ENCODE data around the gene SYT6. TPM values are rescaled to one million over a fixed set of nuclear protein-coding genes. Genes with fewer than 3 reads are reported as not detected.

The SYT6 gene
- total and polyA plus RNA-seq, 10 of the 15 experiments (the other 5 are each of a cell fraction or from before 2014, with no cell fraction given), result 0.05 to 0.39 TPM; not detected in 8

GRCh38 chr1:114137497-114137896 is 16.2 kb downstream of the SYT6 start:
- Histone ChIP-seq H3K27me3 (replicated peaks in 1 of 2; ENCODE audit: control insufficient read depth in 2 of 2, insufficient read depth in 2 of 2, low read length in 1 of 2) (peaks cover 2% of the 10 kb centered on the region in 2 experiments; a peak in 3 of 4 replicates), H4K20me1 (ENCODE audit: control insufficient read depth, insufficient read depth) (no peaks in the 10 kb centered on the region), H2AFZ (ENCODE audit: control insufficient read depth, low read depth, low read length) (no peak overlapping the region), H3K9me3 (replicated peaks; ENCODE audit: control insufficient read depth, insufficient read depth, low read length) (no peaks in the 10 kb centered on the region), H3K27ac (ENCODE audit: control insufficient read depth, insufficient read depth) (no peak overlapping the region), H3K4me3 (no peak overlapping the region), H3K9ac (ENCODE audit: control insufficient read depth, insufficient read depth, low read length) (no peak overlapping the region), H3K4me2 (ENCODE audit: control insufficient read depth, insufficient read depth) (no peak overlapping the region), H3K79me2 (ENCODE audit: control insufficient read depth, insufficient read depth, low read length) (no peaks in the 10 kb centered on the region), H3K4me1 (ENCODE audit: control insufficient read depth, insufficient read depth, low read length) (no peaks in the 10 kb centered on the region), H3K36me3 (ENCODE audit: control insufficient read depth in 2 of 2, insufficient read depth in 2 of 2, low read length in 1 of 2) (no peaks in the 10 kb centered on the region)
- in situ Hi-C loops (cut with MboI) (no loop called here), intact Hi-C loops (cut with micrococcal nuclease; ENCODE audit: unreplicated experiment) (no loop called here)
- POLR2A ChIA-PET, result no interaction called here
- CTCF ChIA-PET, result interaction anchor here (1.0 to 1.2 kb wide), 2 partner anchors 9 kb away, joined by 3 to 4 read pairs; no protein-coding TSS in a partner anchor
- RAD21 ChIA-PET (ENCODE audit: unreplicated experiment), result no interaction called here
- TF ChIP-seq, protein P1, sequence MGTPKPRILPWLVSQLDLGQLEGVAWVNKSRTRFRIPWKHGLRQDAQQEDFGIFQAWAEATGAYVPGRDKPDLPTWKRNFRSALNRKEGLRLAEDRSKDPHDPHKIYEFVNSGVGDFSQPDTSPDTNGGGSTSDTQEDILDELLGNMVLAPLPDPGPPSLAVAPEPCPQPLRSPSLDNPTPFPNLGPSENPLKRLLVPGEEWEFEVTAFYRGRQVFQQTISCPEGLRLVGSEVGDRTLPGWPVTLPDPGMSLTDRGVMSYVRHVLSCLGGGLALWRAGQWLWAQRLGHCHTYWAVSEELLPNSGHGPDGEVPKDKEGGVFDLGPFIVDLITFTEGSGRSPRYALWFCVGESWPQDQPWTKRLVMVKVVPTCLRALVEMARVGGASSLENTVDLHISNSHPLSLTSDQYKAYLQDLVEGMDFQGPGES (IDR thresholded peaks at IDR 0.05), result no peak
- TF ChIP-seq USF1 (IDR thresholded peaks at IDR 0.05; ENCODE audit: borderline replicate concordance, extremely low read length, insufficient read depth, low read depth, low read length) (no peak), ZNF217 (IDR thresholded peaks at IDR 0.05) (no peak), MAX (IDR thresholded peaks at IDR 0.05; ENCODE audit: low read depth, low read length) (no peak), KDM1A (IDR thresholded peaks at IDR 0.05; ENCODE audit: borderline replicate concordance) (no peak), JUNB (IDR thresholded peaks at IDR 0.05) (no peak), RELA (IDR thresholded peaks at IDR 0.05; ENCODE audit: borderline replicate concordance, partially characterized antibody) (no peak), BMI1 (IDR thresholded peaks at IDR 0.05; ENCODE audit: borderline replicate concordance) (no peak), NBN (IDR thresholded peaks at IDR 0.05) (no peak), POLR2AphosphoS2 (IDR thresholded peaks at IDR 0.05; ENCODE audit: low read depth, low read length) (no peak), TARDBP (IDR thresholded peaks at IDR 0.05; ENCODE audit: borderline replicate concordance) (no peak), TCF7 (IDR thresholded peaks at IDR 0.05; ENCODE audit: borderline replicate concordance) (no peak), WRNIP1 (IDR thresholded peaks at IDR 0.05; ENCODE audit: borderline replicate concordance, low read depth, low read length) (no peak), CREM (IDR thresholded peaks at IDR 0.05; ENCODE audit: low read depth) (no peak), STAT3 (IDR thresholded peaks at IDR 0.05; ENCODE audit: low read depth, low read length) (no peak), SMC3 (IDR thresholded peaks at IDR 0.05; ENCODE audit: borderline replicate concordance, low read length) (no peak)
- TF ChIP-seq, protein P2, sequence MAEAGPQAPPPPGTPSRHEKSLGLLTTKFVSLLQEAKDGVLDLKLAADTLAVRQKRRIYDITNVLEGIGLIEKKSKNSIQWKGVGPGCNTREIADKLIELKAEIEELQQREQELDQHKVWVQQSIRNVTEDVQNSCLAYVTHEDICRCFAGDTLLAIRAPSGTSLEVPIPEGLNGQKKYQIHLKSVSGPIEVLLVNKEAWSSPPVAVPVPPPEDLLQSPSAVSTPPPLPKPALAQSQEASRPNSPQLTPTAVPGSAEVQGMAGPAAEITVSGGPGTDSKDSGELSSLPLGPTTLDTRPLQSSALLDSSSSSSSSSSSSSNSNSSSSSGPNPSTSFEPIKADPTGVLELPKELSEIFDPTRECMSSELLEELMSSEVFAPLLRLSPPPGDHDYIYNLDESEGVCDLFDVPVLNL (IDR thresholded peaks at IDR 0.05; ENCODE audit: low read depth, low read length), result no peak
- DNase-seq (ENCODE audit: low read depth, low spot score) (no peak), FAIRE-seq (no peak), ATAC-seq (no peak)
- BruUV-seq (replicated peaks), result no TSS peak
- 52% methylated on average over 15 of the region's 15 CpGs for WGBS (ENCODE audit: insufficient coverage, insufficient replicate concordance, low lambda C conversion rate, missing lambda C conversion rate)
- SMC1A ChIA-PET (ENCODE audit: uncharacterized antibody, unreplicated experiment), result no interaction called here

All from GM12878 (cell line).